Measurements from ENCODE around the gene ACER1. TPM values are rescaled to one million over a fixed set of nuclear protein-coding genes. Genes with fewer than 3 reads are reported as not detected.

Gene ACER1
- total and polyA plus RNA-seq, 2 of the 13 experiments (the other 11 are each of a cell fraction or from before 2014, with no cell fraction given), result not detected

DNA sequence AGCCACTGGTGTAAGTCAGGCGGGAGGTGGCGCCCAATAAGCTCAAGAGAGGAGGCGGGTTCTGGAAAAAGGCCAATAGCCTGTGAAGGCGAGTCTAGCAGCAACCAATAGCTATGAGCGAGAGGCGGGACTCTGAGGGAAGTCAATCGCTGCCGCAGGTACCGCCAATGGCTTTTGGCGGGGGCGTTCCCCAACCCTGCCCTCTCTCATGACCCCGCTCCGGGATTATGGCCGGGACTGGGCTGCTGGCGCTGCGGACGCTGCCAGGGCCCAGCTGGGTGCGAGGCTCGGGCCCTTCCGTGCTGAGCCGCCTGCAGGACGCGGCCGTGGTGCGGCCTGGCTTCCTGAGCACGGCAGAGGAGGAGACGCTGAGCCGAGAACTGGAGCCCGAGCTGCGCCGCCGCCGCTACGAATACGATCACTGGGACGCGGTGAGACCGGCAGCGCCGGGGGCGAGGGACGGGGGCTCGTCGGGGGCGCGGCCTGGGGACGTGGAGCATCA lies 39.2 kb upstream of the ACER1 start, which contains the start of gene ALKBH7 (continued):
- no peak for TF ChIP-seq JUNB (CRISPR knock-in tag; IDR thresholded peaks at IDR 0.05; ENCODE audit: borderline replicate concordance)
- TF ChIP-seq, protein P1, sequence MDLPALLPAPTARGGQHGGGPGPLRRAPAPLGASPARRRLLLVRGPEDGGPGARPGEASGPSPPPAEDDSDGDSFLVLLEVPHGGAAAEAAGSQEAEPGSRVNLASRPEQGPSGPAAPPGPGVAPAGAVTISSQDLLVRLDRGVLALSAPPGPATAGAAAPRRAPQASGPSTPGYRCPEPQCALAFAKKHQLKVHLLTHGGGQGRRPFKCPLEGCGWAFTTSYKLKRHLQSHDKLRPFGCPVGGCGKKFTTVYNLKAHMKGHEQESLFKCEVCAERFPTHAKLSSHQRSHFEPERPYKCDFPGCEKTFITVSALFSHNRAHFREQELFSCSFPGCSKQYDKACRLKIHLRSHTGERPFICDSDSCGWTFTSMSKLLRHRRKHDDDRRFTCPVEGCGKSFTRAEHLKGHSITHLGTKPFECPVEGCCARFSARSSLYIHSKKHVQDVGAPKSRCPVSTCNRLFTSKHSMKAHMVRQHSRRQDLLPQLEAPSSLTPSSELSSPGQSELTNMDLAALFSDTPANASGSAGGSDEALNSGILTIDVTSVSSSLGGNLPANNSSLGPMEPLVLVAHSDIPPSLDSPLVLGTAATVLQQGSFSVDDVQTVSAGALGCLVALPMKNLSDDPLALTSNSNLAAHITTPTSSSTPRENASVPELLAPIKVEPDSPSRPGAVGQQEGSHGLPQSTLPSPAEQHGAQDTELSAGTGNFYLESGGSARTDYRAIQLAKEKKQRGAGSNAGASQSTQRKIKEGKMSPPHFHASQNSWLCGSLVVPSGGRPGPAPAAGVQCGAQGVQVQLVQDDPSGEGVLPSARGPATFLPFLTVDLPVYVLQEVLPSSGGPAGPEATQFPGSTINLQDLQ (CRISPR knock-in tag; IDR thresholded peaks at IDR 0.05), result no peak
- TF ChIP-seq, protein P2, sequence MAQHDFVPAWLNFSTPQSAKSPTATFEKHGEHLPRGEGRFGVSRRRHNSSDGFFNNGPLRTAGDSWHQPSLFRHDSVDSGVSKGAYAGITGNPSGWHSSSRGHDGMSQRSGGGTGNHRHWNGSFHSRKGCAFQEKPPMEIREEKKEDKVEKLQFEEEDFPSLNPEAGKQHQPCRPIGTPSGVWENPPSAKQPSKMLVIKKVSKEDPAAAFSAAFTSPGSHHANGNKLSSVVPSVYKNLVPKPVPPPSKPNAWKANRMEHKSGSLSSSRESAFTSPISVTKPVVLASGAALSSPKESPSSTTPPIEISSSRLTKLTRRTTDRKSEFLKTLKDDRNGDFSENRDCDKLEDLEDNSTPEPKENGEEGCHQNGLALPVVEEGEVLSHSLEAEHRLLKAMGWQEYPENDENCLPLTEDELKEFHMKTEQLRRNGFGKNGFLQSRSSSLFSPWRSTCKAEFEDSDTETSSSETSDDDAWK (CRISPR knock-in tag; IDR thresholded peaks at IDR 0.05), result no peak

DNA sequence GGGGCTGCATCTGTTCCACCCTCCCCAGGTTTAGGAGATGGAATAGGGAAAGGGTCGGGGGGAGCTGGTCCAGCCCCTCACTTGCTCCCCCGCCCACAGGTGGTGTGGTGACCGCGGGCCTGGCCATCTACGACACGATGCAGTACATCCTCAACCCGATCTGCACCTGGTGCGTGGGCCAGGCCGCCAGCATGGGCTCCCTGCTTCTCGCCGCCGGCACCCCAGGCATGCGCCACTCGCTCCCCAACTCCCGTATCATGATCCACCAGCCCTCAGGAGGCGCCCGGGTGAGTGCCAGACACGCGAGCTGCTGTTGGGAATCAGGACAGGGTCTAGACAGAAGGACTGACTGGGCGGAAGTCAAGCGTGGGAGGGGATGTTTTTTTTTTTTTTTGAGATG lies 30.9 kb upstream of the ACER1 start:
- DNase-seq (ENCODE audit: low spot score) (no peak), FAIRE-seq (no peak), ATAC-seq (no peak)
- Histone ChIP-seq H4K20me1 (ENCODE audit: insufficient read depth, low read length) (no peaks in the 10 kb centered on the region), H3K36me3 (replicated peaks in 1 of 2; ENCODE audit: control insufficient read depth in 1 of 2, insufficient read depth in 2 of 2, low read length in 2 of 2) (peaks cover 10 to 30% of the 10 kb centered on the region in 2 experiments; a peak in 4 of 5 replicates), H3K79me2 (ENCODE audit: insufficient read depth, low read length) (peaks cover 5% of the 10 kb centered on the region), H3K4me3 (replicated peaks in 1 of 3; ENCODE audit: insufficient read depth in 1 of 3, low read depth in 2 of 3, low read length in 3 of 3) (no peak overlapping the region), H3K27me3 (ENCODE audit: control insufficient read depth in 1 of 2, insufficient read depth in 2 of 2, low read length in 2 of 2) (no peaks in the 10 kb centered on the region; a peak in 1 of 5 replicates), H3K9me3 (ENCODE audit: low read length) (no peaks in the 10 kb centered on the region), H3K4me1 (ENCODE audit: insufficient read depth, low read length) (peaks cover 16% of the 10 kb centered on the region), H3K9ac (ENCODE audit: insufficient read depth, low read depth, low read length) (no peak overlapping the region), H2AFZ (ENCODE audit: low read length) (no peak overlapping the region), H3K27ac (ENCODE audit: extremely low read length, insufficient read depth, low read length) (no peak overlapping the region), H3K4me2 (ENCODE audit: low read depth, low read length) (no peak overlapping the region)
- in situ Hi-C loops (cut with HindIII; ENCODE audit: extremely low pct_ligation_motif_present, low pct_unique_long_range_greater_than_20kb), result no loop called here
- no peak for TF ChIP-seq KLF13 (CRISPR knock-in tag; IDR thresholded peaks at IDR 0.05)
- TF ChIP-seq ZNF33B (CRISPR knock-in tag; IDR thresholded peaks at IDR 0.05), result no peak
- TF ChIP-seq ZNF788 (CRISPR knock-in tag; IDR thresholded peaks at IDR 0.05; ENCODE audit: borderline replicate concordance), result no peak
- 0 out of 2 replicates have a peak, but pooled peaks have one; percentile 42 for TF ChIP-seq RBFOX2 (IDR thresholded peaks at IDR 0.05; ENCODE audit: low read depth, low read length)
- CTCF ChIA-PET (ENCODE audit: low intra/inter-chr PET ratio, low total read pairs), result no interaction called here
- POLR2A ChIA-PET, result interaction anchor here (5.0 kb wide), 1 partner anchor 8 kb away, joined by 80 read pairs; the partner anchor contains the start of gene ALKBH7
- WGBS (ENCODE audit: low lambda C conversion rate), result 99% methylated on average over 20 of the region's 21 CpGs
- BruUV-seq (replicated peaks), result no TSS peak
- intact Hi-C loops (cut with micrococcal nuclease; ENCODE audit: unreplicated experiment), result no loop called here
